ENCODE data around the gene FOXL3. TPM values are rescaled to one million over a fixed set of nuclear protein-coding genes. Genes with fewer than 3 reads are reported as not detected.

The FOXL3 gene
- total RNA-seq, 2 donors from 2014 or later: not detected

DNA sequence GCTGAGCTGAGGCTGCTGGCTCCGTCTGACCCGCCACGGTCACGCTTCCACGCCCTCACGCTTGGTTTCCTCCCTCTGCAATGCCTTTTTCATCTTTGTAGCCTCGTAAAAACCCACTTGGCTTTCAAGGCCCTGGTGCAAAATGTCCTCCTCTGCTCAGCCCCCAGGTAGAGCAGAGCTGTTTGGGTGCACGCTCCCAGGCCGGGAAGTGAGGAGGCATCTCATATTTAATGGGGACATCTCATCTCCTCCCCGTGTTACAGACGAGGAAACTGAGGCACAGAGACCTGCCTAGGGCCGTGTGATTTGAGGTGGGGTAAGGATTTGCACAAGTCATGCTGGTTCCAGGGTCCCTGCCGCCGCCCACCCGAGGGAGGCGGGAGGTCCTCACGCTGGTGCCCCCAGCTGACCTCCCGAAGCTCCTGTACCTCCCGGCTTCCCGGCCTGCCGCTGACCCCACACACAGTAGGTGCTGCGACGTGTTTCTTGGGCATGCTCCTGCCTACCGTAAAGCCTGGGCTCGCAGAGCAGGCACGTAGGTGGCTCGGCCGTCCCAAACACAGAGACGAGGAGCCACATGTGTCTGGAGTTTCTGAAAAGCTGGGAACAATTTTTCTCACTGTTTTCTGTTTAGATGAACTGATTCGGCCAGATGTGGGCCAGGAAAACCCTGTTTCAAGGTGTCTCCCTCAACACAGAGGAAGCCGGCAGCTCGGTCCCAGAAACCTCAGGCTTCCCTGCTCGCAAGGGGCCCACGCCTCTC is 11.5 kb downstream of the FOXL3 start:
- no peaks in the 10 kb centered on the region for H3K9me3 ChIP-seq (ENCODE audit: control insufficient read depth, low read length, poor library complexity, severe bottlenecking)
- Mint-ChIP-seq H3K4me1 (no peaks in the 10 kb centered on the region), H3K27ac (no peak overlapping the region), H3K4me3 (no peak overlapping the region), H3K27me3 (peaks cover 5% of the 10 kb centered on the region), H3K36me3 (ENCODE audit: low read depth) (no peaks in the 10 kb centered on the region)
- DNase-seq (no peak), ATAC-seq (no peak)

GRCh38 chr7:302054-302992 is 12.4 kb downstream of the FOXL3 start:
- Mint-ChIP-seq H3K27ac (no peak overlapping the region), H3K4me1 (no peaks in the 10 kb centered on the region), H3K27me3 (peaks cover 5% of the 10 kb centered on the region), H3K4me3 (no peak overlapping the region), H3K36me3 (ENCODE audit: low read depth) (no peaks in the 10 kb centered on the region)
- no peaks in the 10 kb centered on the region for H3K9me3 ChIP-seq (ENCODE audit: control insufficient read depth, low read length, poor library complexity, severe bottlenecking)
- no peak for ATAC-seq
- no peak for DNase-seq

- H3K27ac Mint-ChIP-seq: no peak overlapping the region
- no peaks in the 10 kb centered on the region for H3K4me1 Mint-ChIP-seq
- no peaks in the 10 kb centered on the region for H3K9me3 ChIP-seq (ENCODE audit: control insufficient read depth, low read length, poor library complexity, severe bottlenecking)
- H3K36me3 Mint-ChIP-seq (ENCODE audit: low read depth): no peaks in the 10 kb centered on the region
- no peak overlapping the region for H3K4me3 Mint-ChIP-seq
- DNase-seq (no peak), ATAC-seq (no peak)
- H3K27me3 Mint-ChIP-seq: peaks cover 5% of the 10 kb centered on the region
Measured at GRCh38 chr7:303425-303824, 13.5 kb downstream of the FOXL3 start.

DNA sequence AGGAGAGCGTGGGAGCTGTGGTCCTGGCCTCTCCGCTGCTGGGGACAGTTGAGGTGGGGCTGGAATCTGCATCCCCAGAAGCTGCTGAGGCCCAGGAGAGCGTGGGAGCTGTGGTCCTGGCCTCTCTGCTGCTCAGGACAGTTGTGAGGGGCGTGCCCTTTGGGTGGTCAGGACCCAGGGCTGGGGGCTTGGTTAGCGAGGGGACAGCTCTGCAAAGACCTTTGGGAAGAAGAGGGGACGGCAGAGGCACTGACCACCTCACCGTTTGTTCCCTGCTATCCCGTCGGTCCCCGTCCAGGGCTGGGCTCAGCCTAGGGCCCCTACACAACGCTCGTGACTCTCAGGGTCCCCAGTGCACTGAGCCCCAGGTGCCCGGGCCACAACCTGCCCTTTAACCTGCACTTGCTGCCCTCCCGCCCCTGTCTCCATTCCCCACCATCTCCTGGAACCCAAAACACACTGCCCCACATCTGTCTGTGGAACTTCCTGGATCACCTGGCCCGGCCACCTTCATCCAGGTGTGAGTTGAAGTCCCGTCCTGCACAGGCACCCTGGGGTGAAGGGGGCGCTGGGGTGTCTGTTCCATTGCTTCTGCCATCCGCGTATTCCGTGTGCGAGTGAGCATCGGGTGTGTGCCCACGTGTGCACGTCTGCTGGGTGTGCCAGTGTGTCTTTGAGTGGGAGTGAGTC is 14.1 kb downstream of the FOXL3 start:
- no peak overlapping the region for H3K27ac Mint-ChIP-seq
- peaks cover 5% of the 10 kb centered on the region for H3K27me3 Mint-ChIP-seq
- H3K4me1 Mint-ChIP-seq: no peaks in the 10 kb centered on the region
- ATAC-seq: no peak
- DNase-seq: no peak
- no peaks in the 10 kb centered on the region for H3K36me3 Mint-ChIP-seq (ENCODE audit: low read depth)
- no peaks in the 10 kb centered on the region for H3K9me3 ChIP-seq (ENCODE audit: control insufficient read depth, low read length, poor library complexity, severe bottlenecking)
- H3K4me3 Mint-ChIP-seq: no peak overlapping the region

GRCh38 chr7:304574-305409 is 14.8 kb downstream of the FOXL3 start:
- Mint-ChIP-seq H3K27me3 (peaks cover 5% of the 10 kb centered on the region), H3K36me3 (ENCODE audit: low read depth) (no peaks in the 10 kb centered on the region), H3K4me3 (no peak overlapping the region), H3K27ac (no peak overlapping the region), H3K4me1 (no peaks in the 10 kb centered on the region)
- H3K9me3 ChIP-seq (ENCODE audit: control insufficient read depth, low read length, poor library complexity, severe bottlenecking): no peaks in the 10 kb centered on the region
- ATAC-seq: no peak
- DNase-seq: no peak

DNA sequence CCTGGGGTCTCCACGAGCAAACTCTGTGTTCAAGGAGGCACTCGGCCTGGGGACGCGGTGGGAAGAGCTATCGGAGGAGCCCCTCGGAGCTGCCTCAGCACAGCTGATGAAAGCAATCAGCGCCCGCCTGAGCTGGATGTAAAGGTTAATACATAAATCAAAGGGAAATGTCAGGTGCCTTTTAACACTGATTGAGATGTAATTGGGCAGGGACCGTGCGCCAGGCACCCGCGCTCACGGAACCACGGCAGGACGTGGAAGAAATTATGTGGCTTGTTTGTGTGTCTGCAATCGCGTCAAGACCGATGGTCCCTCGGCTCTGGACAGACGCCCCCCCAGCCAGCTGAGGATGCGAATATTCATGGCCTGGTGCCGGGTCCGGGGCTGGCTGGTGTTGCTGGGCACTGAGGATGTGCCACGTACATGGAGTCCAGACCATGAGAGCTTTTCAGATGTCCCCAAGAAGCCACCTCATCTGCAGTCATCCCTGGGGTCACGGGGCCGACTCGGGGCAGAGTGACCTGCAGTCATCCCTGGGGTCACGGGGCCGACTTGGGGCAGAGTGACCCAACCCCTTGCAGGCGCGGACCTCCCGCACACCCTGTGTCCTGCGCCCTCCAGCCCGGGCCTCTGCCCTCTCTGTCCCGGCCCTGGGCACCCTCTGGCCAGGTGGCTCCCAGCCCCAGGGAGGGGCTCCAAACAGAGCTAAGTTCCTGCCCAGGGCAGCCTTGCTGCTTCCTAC is 15.6 kb downstream of the FOXL3 start:
- Mint-ChIP-seq H3K27ac (no peak overlapping the region), H3K36me3 (ENCODE audit: low read depth) (no peaks in the 10 kb centered on the region), H3K4me1 (no peaks in the 10 kb centered on the region), H3K27me3 (peaks cover 9% of the 10 kb centered on the region), H3K4me3 (no peak overlapping the region)
- no peaks in the 10 kb centered on the region for H3K9me3 ChIP-seq (ENCODE audit: control insufficient read depth, low read length, poor library complexity, severe bottlenecking)
- ATAC-seq: no peak
- no peak for DNase-seq

DNA sequence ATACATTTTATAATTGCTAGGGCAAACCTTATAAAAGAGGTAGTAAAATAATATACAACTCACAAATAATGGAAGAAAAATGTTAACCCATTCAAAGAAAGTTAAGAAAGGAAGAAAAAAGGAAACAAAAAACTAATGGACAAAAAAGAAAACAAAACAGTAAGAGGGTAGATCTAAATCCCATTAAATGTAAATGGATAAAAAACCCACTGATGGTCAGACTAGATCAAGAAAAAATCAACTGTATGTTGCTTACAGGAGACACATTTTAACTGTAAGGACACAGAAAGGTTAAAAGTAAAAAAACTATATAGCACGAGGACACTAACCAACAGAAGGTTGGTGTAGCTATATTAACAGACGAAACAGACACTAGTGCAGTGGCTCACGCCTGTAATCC is 18.0 kb downstream of the FOXL3 start:
- H3K4me3 Mint-ChIP-seq: no peak overlapping the region
- H3K27me3 Mint-ChIP-seq: peaks cover 28% of the 10 kb centered on the region
- ATAC-seq (no peak), DNase-seq (no peak)
- no peak overlapping the region for H3K27ac Mint-ChIP-seq
- H3K36me3 Mint-ChIP-seq (ENCODE audit: low read depth): no peaks in the 10 kb centered on the region
- H3K9me3 ChIP-seq (ENCODE audit: control insufficient read depth, low read length, poor library complexity, severe bottlenecking): no peaks in the 10 kb centered on the region
- peaks cover 7% of the 10 kb centered on the region for H3K4me1 Mint-ChIP-seq

DNA sequence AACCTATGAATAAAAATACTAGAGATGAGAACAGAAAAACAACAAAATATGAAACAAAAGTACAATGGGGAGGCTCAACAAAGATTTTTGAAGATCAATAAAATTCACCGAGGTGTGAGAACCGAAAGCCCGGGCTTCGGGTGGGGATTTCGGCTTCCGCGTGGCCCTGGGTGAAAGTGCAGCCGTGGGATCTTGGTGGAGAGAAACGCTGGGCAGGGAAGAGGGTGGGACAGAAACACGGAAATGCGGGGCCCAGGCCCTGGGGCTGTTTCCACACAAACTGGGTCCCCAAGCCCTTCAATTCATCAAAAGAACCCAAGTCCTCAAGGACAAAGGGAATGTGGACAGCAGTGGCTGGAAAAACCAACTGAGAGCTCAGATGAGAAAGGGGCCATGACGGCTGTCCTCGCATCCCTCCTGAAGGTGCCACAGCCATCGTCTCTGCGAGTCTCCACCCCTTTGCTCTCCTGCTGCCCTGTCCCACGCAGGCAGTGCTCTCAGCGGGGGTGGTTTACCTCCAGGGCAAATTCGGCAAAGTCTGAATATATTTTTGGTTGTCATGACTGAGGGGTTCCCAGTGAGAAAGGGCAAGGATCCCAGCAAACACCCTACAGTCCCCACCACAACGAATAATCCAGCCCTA is 19.7 kb downstream of the FOXL3 start:
- ATAC-seq: no peak
- no peaks in the 10 kb centered on the region for H3K9me3 ChIP-seq (ENCODE audit: control insufficient read depth, low read length, poor library complexity, severe bottlenecking)
- H3K27me3 Mint-ChIP-seq: peaks cover 35% of the 10 kb centered on the region
- DNase-seq: no peak
- no peak overlapping the region for H3K27ac Mint-ChIP-seq
- H3K4me1 Mint-ChIP-seq: peaks cover 7% of the 10 kb centered on the region
- H3K4me3 Mint-ChIP-seq: no peak overlapping the region
- no peaks in the 10 kb centered on the region for H3K36me3 Mint-ChIP-seq (ENCODE audit: low read depth)

DNA sequence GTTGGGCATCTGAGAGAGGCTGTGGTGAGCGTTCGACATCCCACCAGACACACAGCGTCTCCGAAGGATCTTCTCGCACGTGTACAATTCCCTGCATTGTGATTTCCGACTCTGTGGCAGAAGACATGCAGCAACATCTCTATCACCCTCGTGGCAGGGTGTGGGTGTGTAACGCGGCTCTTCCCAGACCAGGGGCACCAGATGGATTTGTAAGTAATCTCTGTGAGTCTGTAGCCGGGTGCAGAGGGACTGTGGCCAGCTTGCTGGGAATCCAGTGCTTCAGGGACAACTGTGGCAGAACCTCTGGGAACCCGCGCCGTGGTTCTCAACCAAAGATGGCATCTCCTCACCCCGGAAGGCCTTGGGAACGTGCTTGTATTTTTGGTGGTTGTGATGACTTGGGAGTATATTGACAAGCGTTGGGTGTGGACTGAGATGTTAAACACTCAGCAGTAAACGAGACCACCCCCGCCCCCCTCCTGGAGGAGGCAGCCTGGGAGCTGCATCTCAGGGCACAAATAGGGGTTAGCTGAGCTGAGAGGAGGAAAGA is 21.2 kb downstream of the FOXL3 start:
- Mint-ChIP-seq H3K4me1 (peaks cover 7% of the 10 kb centered on the region), H3K27me3 (peaks cover 41% of the 10 kb centered on the region), H3K4me3 (no peak overlapping the region), H3K36me3 (ENCODE audit: low read depth) (no peaks in the 10 kb centered on the region), H3K27ac (no peak overlapping the region)
- ATAC-seq: no peak
- H3K9me3 ChIP-seq (ENCODE audit: control insufficient read depth, low read length, poor library complexity, severe bottlenecking): no peaks in the 10 kb centered on the region
- DNase-seq: no peak

- Mint-ChIP-seq H3K27me3 (peaks cover 47% of the 10 kb centered on the region), H3K4me3 (no peak overlapping the region)
- no peak for DNase-seq
Measured at GRCh38 chr7:311796-312195, 21.8 kb downstream of the FOXL3 start.

GRCh38 chr7:312424-312823 is 22.5 kb downstream of the FOXL3 start:
- Mint-ChIP-seq H3K27me3 (peaks cover 53% of the 10 kb centered on the region), H3K4me1 (peaks cover 7% of the 10 kb centered on the region), H3K36me3 (ENCODE audit: low read depth) (no peaks in the 10 kb centered on the region), H3K27ac (no peak overlapping the region), H3K4me3 (no peak overlapping the region)
- no peak for DNase-seq
- ATAC-seq: no peak
- no peaks in the 10 kb centered on the region for H3K9me3 ChIP-seq (ENCODE audit: control insufficient read depth, low read length, poor library complexity, severe bottlenecking)

More at GRCh38 chr7:311796-312195, 21.8 kb downstream of the FOXL3 start:
- H3K36me3 Mint-ChIP-seq (ENCODE audit: low read depth): no peaks in the 10 kb centered on the region
- no peak for ATAC-seq
- H3K27ac Mint-ChIP-seq: no peak overlapping the region
- H3K9me3 ChIP-seq (ENCODE audit: control insufficient read depth, low read length, poor library complexity, severe bottlenecking): no peaks in the 10 kb centered on the region
- H3K4me1 Mint-ChIP-seq: peaks cover 7% of the 10 kb centered on the region

Measured in T-helper 17 cell (primary cell).